ENCODE results near the gene GPR35.

The GPR35 gene

GRCh38 chr2:240635121-240635997, 10.1 kb downstream of the GPR35 start:
- no peak for TF ChIP-seq CTCF (IDR thresholded peaks at IDR 0.05; ENCODE audit: extremely low read depth, insufficient read depth, missing control alignments)

GRCh38 chr2:240635998-240636547, 10.8 kb downstream of the GPR35 start:
- no peak for DNase-seq (ENCODE audit: low spot score)
- TF ChIP-seq CTCF (IDR thresholded peaks at IDR 0.05; ENCODE audit: extremely low read depth, insufficient read depth, missing control alignments) = no peak
- in situ Hi-C loops (cut with MboI; ENCODE audit: low pct_unique_long_range_greater_than_20kb, low sequenced_read_pairs, unreplicated experiment) = no loop called here

More at GRCh38 chr2:240635121-240635997, 10.1 kb downstream of the GPR35 start:
- DNase-seq (ENCODE audit: low spot score) = no peak
- in situ Hi-C loops (cut with MboI; ENCODE audit: low pct_unique_long_range_greater_than_20kb, low sequenced_read_pairs, unreplicated experiment) = no loop called here

GRCh38 chr2:240636563-240637115, 11.4 kb downstream of the GPR35 start:
- no peak for DNase-seq (ENCODE audit: low spot score)
- in situ Hi-C loops (cut with MboI; ENCODE audit: low pct_unique_long_range_greater_than_20kb, low sequenced_read_pairs, unreplicated experiment) = no loop called here
- no peak for TF ChIP-seq CTCF (IDR thresholded peaks at IDR 0.05; ENCODE audit: extremely low read depth, insufficient read depth, missing control alignments)

GRCh38 chr2:240637116-240637900, 12.0 kb downstream of the GPR35 start:
- in situ Hi-C loops (cut with MboI; ENCODE audit: low pct_unique_long_range_greater_than_20kb, low sequenced_read_pairs, unreplicated experiment) = no loop called here
- TF ChIP-seq CTCF (IDR thresholded peaks at IDR 0.05; ENCODE audit: extremely low read depth, insufficient read depth, missing control alignments) = no peak
- DNase-seq (ENCODE audit: low spot score) = no peak

- in situ Hi-C loops (cut with MboI; ENCODE audit: low pct_unique_long_range_greater_than_20kb, low sequenced_read_pairs, unreplicated experiment) = no loop called here
- TF ChIP-seq CTCF (IDR thresholded peaks at IDR 0.05; ENCODE audit: extremely low read depth, insufficient read depth, missing control alignments) = no peak
- no peak for DNase-seq (ENCODE audit: low spot score)
Measured at GRCh38 chr2:240637901-240638345, 12.6 kb downstream of the GPR35 start.

- TF ChIP-seq CTCF (IDR thresholded peaks at IDR 0.05; ENCODE audit: extremely low read depth, insufficient read depth, missing control alignments) = no peak
- in situ Hi-C loops (cut with MboI; ENCODE audit: low pct_unique_long_range_greater_than_20kb, low sequenced_read_pairs, unreplicated experiment) = no loop called here
- no peak for DNase-seq (ENCODE audit: low spot score)
Measured at GRCh38 chr2:240638512-240639160, 13.4 kb downstream of the GPR35 start.

Data from GM13977 (cell line).